Erythroblast (primary cell): Measurements from ENCODE around the gene SCUBE1.

Experiments
- GATA1 ChIP-seq: IDR thresholded peaks from 2 replicates; pipeline ENCODE4 v1.6.1; 2011; ENCODE audit warnings: low read depth, mild to moderate bottlenecking, control low read depth, low read length, moderate library complexity
- POLR2A ChIP-seq: IDR thresholded peaks from 2 replicates; pipeline ENCODE4 v1.6.1; 2011; ENCODE audit warnings: mild to moderate bottlenecking, low read length

DNA sequence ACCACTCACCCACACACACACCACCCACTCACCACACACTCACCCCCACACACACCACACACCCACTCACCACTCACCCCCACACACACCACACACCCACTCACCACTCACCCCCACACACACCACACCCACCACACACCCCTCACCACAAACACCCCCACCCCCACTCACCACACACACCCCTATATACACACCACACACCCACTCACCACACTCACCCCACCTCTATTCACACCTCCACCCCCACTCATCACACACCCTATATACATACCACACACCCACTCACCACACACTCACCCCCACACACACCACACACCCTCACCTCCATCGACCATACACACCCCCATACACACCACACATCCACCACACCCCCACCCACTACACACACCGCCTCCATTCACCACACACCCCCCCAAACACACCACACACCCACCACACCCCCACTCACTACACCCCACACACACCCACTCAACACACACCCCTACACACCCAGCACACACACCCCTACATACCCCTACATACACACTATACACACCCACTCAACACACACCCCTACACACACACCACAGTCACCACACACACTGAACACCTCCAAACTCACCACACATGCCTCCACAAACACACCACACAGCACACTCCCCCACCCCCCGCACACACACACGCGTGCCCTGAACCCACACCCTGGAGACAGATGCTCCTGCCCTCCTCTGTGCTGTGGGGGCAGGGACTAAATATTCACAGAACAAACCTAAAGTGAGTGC, 137.2 kb downstream of the SCUBE1 start:
- no peak for TF ChIP-seq POLR2A
- TF ChIP-seq GATA1 = no peak
